Endothelial cell of umbilical vein (primary cell): Measurements from ENCODE around the gene CYP27A1. TPM values are rescaled to one million over a fixed set of nuclear protein-coding genes. Genes with fewer than 3 reads are reported as not detected.

Experiments used
- BruUV-seq: library from RNA; stranded (reverse); fragments of 400-500 nt; replicated peaks from 2 replicates; lab custom pipeline; 2021; lab: Mats Ljungman, UMichigan
- CTCF ChIA-PET: fragments of 300-600, 350-600 bp; sonication (Branson Sonifier 250); formaldehyde crosslinking; loops from one replicate; lab custom pipeline; 2021; ENCODE audit warnings: antibody characterized with exemption, inconsistent platforms; lab: Charles Lee
- POLR2A ChIA-PET: fragments of 300-600, 350-600 bp; sonication (Branson Sonifier 250); formaldehyde crosslinking; loops from one replicate; lab custom pipeline; 2021; ENCODE audit warnings: antibody characterized with exemption, inconsistent platforms; lab: Charles Lee
- DNase-seq: peaks from one replicate; pipeline ENCODE4 v3.0.0-alpha.2; 2011; ENCODE audit warnings: low read depth, low spot score
- FAIRE-seq: peaks from 2 replicates; lab custom pipeline; 2011; peaks lifted over from hg19 to GRCh38; lab: Jason Lieb, UNC
- H2AFZ ChIP-seq: 2 replicates; pipeline ENCODE4 v1.6.0; 2012; ENCODE audit warnings: low read depth, low read length, control low read depth, inconsistent platforms
- H3K27ac ChIP-seq: 2 replicates; pipeline ENCODE4 v1.5.1; 2011; ENCODE audit warnings: low read depth, mild to moderate bottlenecking, control low read depth, low read length, moderate library complexity; ENCODE audit not compliant: insufficient read depth
- H3K27me3 ChIP-seq, 2 experiments: 2 replicates each; pipeline versions ENCODE4 v1.6.0 to v1.6.1; 2011; ENCODE audit warnings: low read length in 2 of 2, mixed read lengths in 1 of 2; ENCODE audit not compliant: control insufficient read depth in 2 of 2, insufficient read depth in 2 of 2
- H3K36me3 ChIP-seq, 2 experiments: 2 replicates in 1 of 2; 3 replicates in 1 of 2; pipeline ENCODE4 v1.5.1; 2011; ENCODE audit warnings: low read length in 2 of 2, mild to moderate bottlenecking in 1 of 2, moderate library complexity in 1 of 2; ENCODE audit not compliant: control insufficient read depth in 2 of 2, insufficient read depth in 2 of 2; ENCODE audit errors: extremely low read depth in 1 of 2
- H3K4me1 ChIP-seq: 3 replicates; pipeline ENCODE4 v1.5.1; 2011; ENCODE audit warnings: mild to moderate bottlenecking, low read length; ENCODE audit not compliant: control insufficient read depth, insufficient read depth; ENCODE audit errors: extremely low read depth
- H3K4me2 ChIP-seq: 2 replicates; pipeline ENCODE4 v1.6.1; 2011; ENCODE audit warnings: low read length, control low read depth, mixed read lengths; ENCODE audit not compliant: insufficient read depth
- H3K4me3 ChIP-seq, 3 experiments: fragments of 200-600 bp in 1 of 3; sonication (generic), shearing (Covaris generic) in 1 of 3; replicated peaks in 1 of 3; 2 replicates each; pipeline ENCODE4 v1.5.1; 2011 to 2016; ENCODE audit warnings: control low read depth in 3 of 3, low read length in 3 of 3, mild to moderate bottlenecking in 2 of 3, inconsistent platforms in 1 of 3, low read depth in 1 of 3, moderate library complexity in 1 of 3; ENCODE audit not compliant: insufficient read depth in 1 of 3
- H3K79me2 ChIP-seq: 2 replicates; pipeline ENCODE4 v1.6.0; 2012; ENCODE audit warnings: low read length, inconsistent platforms; ENCODE audit not compliant: control insufficient read depth, insufficient read depth
- H3K9ac ChIP-seq: replicated peaks from 2 replicates; pipeline ENCODE3; 2011; ENCODE audit warnings: low read length, control low read depth; ENCODE audit not compliant: insufficient read depth; ENCODE audit errors: extremely low read depth
- H3K9me1 ChIP-seq: replicated peaks from 3 replicates; pipeline ENCODE4 v1.6.0; 2011; ENCODE audit warnings: mild to moderate bottlenecking, low read length; ENCODE audit not compliant: control insufficient read depth, insufficient read depth; ENCODE audit errors: extremely low read depth
- H3K9me3 ChIP-seq: replicated peaks from 2 replicates; pipeline ENCODE4 v1.5.1; 2012; ENCODE audit warnings: low read length, inconsistent platforms; ENCODE audit not compliant: control insufficient read depth, insufficient read depth
- H4K20me1 ChIP-seq: replicated peaks from 2 replicates; pipeline ENCODE3; 2011; ENCODE audit warnings: mild to moderate bottlenecking, low read length; ENCODE audit not compliant: control insufficient read depth, insufficient read depth; ENCODE audit errors: extremely low read depth
- EZH2 ChIP-seq: IDR thresholded peaks from 2 replicates; pipeline ENCODE4 v1.6.1; 2012; ENCODE audit warnings: borderline replicate concordance, low read depth, mild to moderate bottlenecking, moderate library complexity, low read length, inconsistent platforms; ENCODE audit not compliant: severe bottlenecking
- FOS ChIP-seq: IDR thresholded peaks from 2 replicates; pipeline ENCODE4 v1.6.1; 2011; ENCODE audit warnings: mild to moderate bottlenecking, low read length, moderate library complexity, borderline replicate concordance; ENCODE audit not compliant: insufficient read depth
- GATA2 ChIP-seq: IDR thresholded peaks from 2 replicates; pipeline ENCODE4 v1.7.0; 2011; ENCODE audit warnings: low read depth, mild to moderate bottlenecking, moderate library complexity, mixed read lengths, low read length; ENCODE audit not compliant: insufficient read length, insufficient read depth
- JUN ChIP-seq: IDR thresholded peaks from 2 replicates; pipeline ENCODE4 v1.6.1; 2011; ENCODE audit warnings: borderline replicate concordance, low read depth; ENCODE audit not compliant: insufficient read length, insufficient read depth
- MYC ChIP-seq: IDR thresholded peaks from one replicate; pipeline ENCODE4 v1.6.1; 2011; ENCODE audit warnings: mild to moderate bottlenecking, low read depth, low read length
- POLR2A ChIP-seq: IDR thresholded peaks from 2 replicates; pipeline ENCODE4 v1.6.1; 2012; ENCODE audit warnings: low read depth, mild to moderate bottlenecking, control low read depth, low read length
- POLR2AphosphoS5 ChIP-seq: IDR thresholded peaks from 2 replicates; pipeline ENCODE4 v1.6.1; 2012; ENCODE audit warnings: low read depth, mild to moderate bottlenecking, control low read depth, low read length, moderate library complexity; ENCODE audit not compliant: insufficient read depth
- dilution Hi-C: fragments of 300-500 bp; cut with MboI; formaldehyde crosslinking; loops from one replicate; pipeline ENCODE4 v1.15.0; 2019; ENCODE audit warnings: low sequenced_read_pairs; ENCODE audit not compliant: extremely low pct_ligation_motif_present
- intact Hi-C: fragments of 100-400 bp; cut with micrococcal nuclease; formaldehyde crosslinking; loops from one replicate; pipeline ENCODE4 v1.10.0; 2022
- polyA plus RNA-seq, 4 experiments: library from polyadenylated mRNA; depleted of rRNA in 3 of 4; stranded (reverse) in 3 of 4; unstranded in 1 of 4; fragments of >200 nt; gene quantifications; 2 replicates each; pipeline versions ENCODE4 v1.2.1 to v1.2.3, GENCODE V29; 2011 to 2012; ENCODE audit warnings: missing spikeins in 1 of 4
- total RNA-seq: library from RNA; stranded (reverse); gene quantifications from 2 replicates; pipeline ENCODE4 v1.2.3, GENCODE V29; 2021
- TF ChIP-seq, protein P1 (sequence below), 2 donors: IDR thresholded peaks; 1 replicate in 1 of 2; 2 replicates in 1 of 2; pipeline ENCODE4 v1.5.1; 2011; ENCODE audit warnings: low read length in 2 of 2, mild to moderate bottlenecking in 2 of 2, moderate library complexity in 2 of 2, control low read depth in 1 of 2, inconsistent platforms in 1 of 2, low read depth in 1 of 2; ENCODE audit not compliant: insufficient read depth in 1 of 2; ENCODE audit errors: extremely low read depth in 1 of 2
- TF ChIP-seq, protein P2 (sequence below): IDR thresholded peaks from 2 replicates; pipeline ENCODE4 v1.6.1; 2011; ENCODE audit not compliant: insufficient read depth, insufficient read length

The CYP27A1 gene
- total and polyA plus RNA-seq, 2 donors (not counting 3 experiments of a cell fraction or from before 2014, with no cell fraction given), result 15.1 to 34.9 TPM

DNA sequence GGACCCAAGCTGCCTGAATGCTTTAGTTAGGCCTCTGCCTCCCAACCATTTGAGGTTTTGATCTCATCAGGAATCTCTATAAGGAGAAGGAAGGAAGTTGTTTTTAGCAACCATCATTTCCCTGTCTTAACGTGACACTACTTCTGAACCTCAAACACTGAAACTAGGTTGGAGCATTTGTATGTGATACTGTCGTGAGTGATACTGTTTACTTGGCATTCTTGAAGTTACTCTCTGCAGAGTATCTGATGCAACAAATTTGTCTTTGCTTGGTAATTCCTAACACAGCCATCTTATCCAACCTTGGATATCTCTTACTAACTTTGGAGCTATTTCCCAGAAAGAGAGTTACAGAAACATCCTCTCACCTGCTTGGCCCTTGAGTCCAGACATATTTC, 49.2 kb upstream of the CYP27A1 start:
- dilution Hi-C loops (no loop called here), intact Hi-C loops (no loop called here)
- H3K4me3 ChIP-seq, result no peak overlapping the region
- TF ChIP-seq, protein P1, sequence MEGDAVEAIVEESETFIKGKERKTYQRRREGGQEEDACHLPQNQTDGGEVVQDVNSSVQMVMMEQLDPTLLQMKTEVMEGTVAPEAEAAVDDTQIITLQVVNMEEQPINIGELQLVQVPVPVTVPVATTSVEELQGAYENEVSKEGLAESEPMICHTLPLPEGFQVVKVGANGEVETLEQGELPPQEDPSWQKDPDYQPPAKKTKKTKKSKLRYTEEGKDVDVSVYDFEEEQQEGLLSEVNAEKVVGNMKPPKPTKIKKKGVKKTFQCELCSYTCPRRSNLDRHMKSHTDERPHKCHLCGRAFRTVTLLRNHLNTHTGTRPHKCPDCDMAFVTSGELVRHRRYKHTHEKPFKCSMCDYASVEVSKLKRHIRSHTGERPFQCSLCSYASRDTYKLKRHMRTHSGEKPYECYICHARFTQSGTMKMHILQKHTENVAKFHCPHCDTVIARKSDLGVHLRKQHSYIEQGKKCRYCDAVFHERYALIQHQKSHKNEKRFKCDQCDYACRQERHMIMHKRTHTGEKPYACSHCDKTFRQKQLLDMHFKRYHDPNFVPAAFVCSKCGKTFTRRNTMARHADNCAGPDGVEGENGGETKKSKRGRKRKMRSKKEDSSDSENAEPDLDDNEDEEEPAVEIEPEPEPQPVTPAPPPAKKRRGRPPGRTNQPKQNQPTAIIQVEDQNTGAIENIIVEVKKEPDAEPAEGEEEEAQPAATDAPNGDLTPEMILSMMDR (IDR thresholded peaks at IDR 0.05; ENCODE audit: extremely low read depth in 1 of 2, insufficient read depth in 1 of 2, low read depth in 1 of 2, low read length in 2 of 2), result no peak
- TF ChIP-seq, protein P2, sequence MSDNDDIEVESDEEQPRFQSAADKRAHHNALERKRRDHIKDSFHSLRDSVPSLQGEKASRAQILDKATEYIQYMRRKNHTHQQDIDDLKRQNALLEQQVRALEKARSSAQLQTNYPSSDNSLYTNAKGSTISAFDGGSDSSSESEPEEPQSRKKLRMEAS, result no peak
- no peak for TF ChIP-seq JUN
- TF ChIP-seq GATA2, result no peak
- TF ChIP-seq POLR2AphosphoS5, result no peak
- no peak for TF ChIP-seq EZH2
- TF ChIP-seq FOS, result no peak
- no peak for TF ChIP-seq MYC
- no peak for TF ChIP-seq POLR2A
- peaks cover 44% of the 10 kb centered on the region for H3K79me2 ChIP-seq
- FAIRE-seq (peak; percentile 59), DNase-seq (no peak)
- H2AFZ ChIP-seq, result no peak overlapping the region
- H3K9me3 ChIP-seq, result no peaks in the 10 kb centered on the region
- CTCF ChIA-PET, result interaction anchor here (1.4 to 5.3 kb wide), 5 partner anchors 21 to 247 kb away, joined by 3 to 105 read pairs (median 8); partner anchors contain the start of genes BCS1L, TTLL4 and ZNF142
- peaks cover 0 to 4% of the 10 kb centered on the region in 2 experiments for H3K36me3 ChIP-seq
- no peak overlapping the region for H3K27ac ChIP-seq
- H3K9me1 ChIP-seq, result no peaks in the 10 kb centered on the region
- H3K9ac ChIP-seq, result no peak overlapping the region
- H4K20me1 ChIP-seq, result no peaks in the 10 kb centered on the region
- BruUV-seq, result no TSS peak
- H3K4me2 ChIP-seq, result no peak overlapping the region
- POLR2A ChIA-PET, result no interaction called here
- no peaks in the 10 kb centered on the region for H3K27me3 ChIP-seq
- H3K4me1 ChIP-seq, result peaks cover 16% of the 10 kb centered on the region
